ENCODE results near the gene ADGRG7.
A peak's percentile ranks its signal among the peaks of the same experiment; 100 is the strongest.

ADGRG7 gene

DNA sequence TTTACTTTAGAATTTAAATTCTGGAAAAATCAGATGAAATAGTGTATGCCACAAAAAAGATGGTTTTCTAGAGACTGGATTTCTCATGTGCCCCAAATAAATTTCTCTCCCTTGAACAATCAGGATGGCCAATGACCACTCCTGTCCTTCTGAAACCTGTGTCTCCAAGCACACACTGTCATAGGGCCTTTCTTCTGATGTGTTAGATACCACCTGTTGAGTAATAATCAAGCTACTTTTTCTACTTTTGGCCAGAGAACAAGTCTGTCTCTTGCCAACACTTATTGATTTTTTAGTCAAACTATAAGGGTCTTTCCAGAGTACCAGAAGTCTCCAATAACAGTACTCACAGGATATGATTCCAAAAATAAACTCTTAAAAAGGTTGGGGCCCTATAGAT, 83.8 kb downstream of the ADGRG7 start:
- no peaks in the 10 kb centered on the region for H3K36me3 ChIP-seq (ENCODE audit: insufficient read depth, low read length)
- H3K9ac ChIP-seq (ENCODE audit: low read length), result no peak overlapping the region
- no peaks in the 10 kb centered on the region for H3K9me3 ChIP-seq (ENCODE audit: low read length)
- peaks cover 0 to 7% of the 10 kb centered on the region in 2 donors for H3K27me3 ChIP-seq (ENCODE audit: control insufficient read depth in 1 of 2, insufficient read depth in 2 of 2, low read length in 2 of 2)
- no peak overlapping the region for H3K4me3 ChIP-seq (ENCODE audit: low read depth in 1 of 2, low read length in 2 of 2)
- H3K27ac ChIP-seq (ENCODE audit: low read depth, low read length), result no peak overlapping the region
- no peaks in the 10 kb centered on the region for H3K4me1 ChIP-seq (ENCODE audit: insufficient read depth, low read length)

DNA sequence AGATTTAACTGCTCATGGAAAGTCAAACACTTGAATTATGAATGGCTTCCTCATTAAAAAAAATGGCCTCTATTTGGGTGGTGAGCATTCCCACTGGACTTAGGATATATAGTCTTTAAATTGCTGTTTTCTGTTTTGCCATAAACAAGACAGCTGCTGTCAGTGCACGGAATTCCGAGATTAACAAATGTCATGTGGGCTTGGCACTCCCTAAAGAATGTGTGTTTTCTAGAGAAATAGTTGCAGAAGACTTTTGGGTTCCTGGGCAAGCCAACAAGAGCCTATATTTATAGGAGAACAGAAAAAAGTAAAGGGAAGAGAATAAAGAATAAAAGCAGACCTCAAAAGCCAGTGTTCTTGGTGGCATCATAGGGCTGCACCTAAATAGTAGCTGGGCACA, 86.3 kb downstream of the ADGRG7 start:
- no peaks in the 10 kb centered on the region for H3K4me1 ChIP-seq (ENCODE audit: insufficient read depth, low read length)
- no peaks in the 10 kb centered on the region for H3K9me3 ChIP-seq (ENCODE audit: low read length)
- no peak overlapping the region for H3K4me3 ChIP-seq (ENCODE audit: low read depth in 1 of 2, low read length in 2 of 2)
- no peak overlapping the region for H3K27ac ChIP-seq (ENCODE audit: low read depth, low read length)
- H3K27me3 ChIP-seq (ENCODE audit: control insufficient read depth in 1 of 2, insufficient read depth in 2 of 2, low read length in 2 of 2), result peaks cover 0 to 7% of the 10 kb centered on the region in 2 donors
- H3K9ac ChIP-seq (ENCODE audit: low read length), result no peak overlapping the region
- H3K36me3 ChIP-seq (ENCODE audit: insufficient read depth, low read length), result no peaks in the 10 kb centered on the region

GRCh38 chr3:100696161-100696560, 86.8 kb downstream of the ADGRG7 start:
- Histone ChIP-seq H3K9ac (ENCODE audit: low read length) (no peak overlapping the region), H3K36me3 (ENCODE audit: insufficient read depth, low read length) (no peaks in the 10 kb centered on the region), H3K27me3 (ENCODE audit: control insufficient read depth in 1 of 2, insufficient read depth in 2 of 2, low read length in 2 of 2) (peaks cover 0 to 7% of the 10 kb centered on the region in 2 donors), H3K4me1 (ENCODE audit: insufficient read depth, low read length) (no peaks in the 10 kb centered on the region), H3K4me3 (ENCODE audit: low read depth in 1 of 2, low read length in 2 of 2) (no peak overlapping the region), H3K9me3 (ENCODE audit: low read length) (no peaks in the 10 kb centered on the region), H3K27ac (ENCODE audit: low read depth, low read length) (no peak overlapping the region)

DNA sequence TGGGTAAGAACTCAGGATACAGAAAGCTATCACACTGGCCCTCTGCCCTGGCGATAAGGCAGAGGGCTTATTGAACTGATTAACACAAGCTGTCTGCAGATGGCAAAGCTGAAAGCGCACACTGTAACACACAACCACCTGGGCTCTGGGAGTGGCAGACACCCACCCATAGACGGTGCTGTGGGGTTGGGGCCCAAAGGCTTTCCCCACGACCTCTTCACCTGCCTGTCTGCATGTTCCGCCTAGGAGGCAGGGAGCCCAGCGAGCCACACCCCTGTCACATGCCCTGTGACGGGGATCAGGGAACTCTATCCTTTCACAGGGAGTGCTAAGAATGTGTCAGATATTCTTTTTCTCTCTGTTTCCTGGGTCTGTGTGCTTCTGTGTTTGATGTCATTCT, 87.8 kb downstream of the ADGRG7 start:
- Histone ChIP-seq H3K4me1 (ENCODE audit: insufficient read depth, low read length) (no peaks in the 10 kb centered on the region), H3K36me3 (ENCODE audit: insufficient read depth, low read length) (no peaks in the 10 kb centered on the region), H3K9ac (ENCODE audit: low read length) (no peak overlapping the region), H3K9me3 (ENCODE audit: low read length) (no peaks in the 10 kb centered on the region), H3K4me3 (ENCODE audit: low read depth in 1 of 2, low read length in 2 of 2) (no peak overlapping the region), H3K27ac (ENCODE audit: low read depth, low read length) (no peak overlapping the region), H3K27me3 (ENCODE audit: control insufficient read depth in 1 of 2, insufficient read depth in 2 of 2, low read length in 2 of 2) (peaks cover 0 to 3% of the 10 kb centered on the region in 2 donors)

DNA sequence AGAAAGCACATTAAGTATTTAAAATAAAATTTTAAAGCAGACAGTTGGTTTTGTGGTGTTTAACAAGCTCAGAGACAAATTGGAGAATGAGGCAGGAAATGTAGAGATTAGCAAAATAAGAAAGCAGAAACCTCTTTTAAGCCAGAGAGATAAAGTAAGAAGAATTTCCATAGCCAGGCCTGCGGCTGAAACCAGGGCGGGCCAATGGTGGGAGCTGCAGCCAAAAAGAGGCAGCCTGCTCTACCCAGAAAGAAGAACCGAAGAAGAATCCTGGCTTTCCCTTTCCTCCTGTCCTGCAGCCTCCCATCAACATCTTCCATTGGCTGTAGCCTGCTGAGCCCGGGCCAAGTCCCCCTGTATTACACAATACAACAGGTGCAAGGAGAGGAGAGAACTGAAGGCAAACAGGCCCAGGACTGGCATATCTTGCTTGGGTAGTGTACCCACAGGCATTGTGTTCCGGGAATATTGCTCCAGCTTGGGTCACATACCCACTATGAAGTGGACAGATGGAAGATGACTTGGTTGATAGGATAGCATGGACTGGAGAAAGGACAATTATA, 88.4 kb downstream of the ADGRG7 start:
- H3K4me1 ChIP-seq (ENCODE audit: insufficient read depth, low read length), result no peaks in the 10 kb centered on the region
- no peaks in the 10 kb centered on the region for H3K27me3 ChIP-seq (ENCODE audit: control insufficient read depth in 1 of 2, insufficient read depth in 2 of 2, low read length in 2 of 2)
- H3K4me3 ChIP-seq (ENCODE audit: low read depth in 1 of 2, low read length in 2 of 2), result no peak overlapping the region
- no peak overlapping the region for H3K27ac ChIP-seq (ENCODE audit: low read depth, low read length)
- no peaks in the 10 kb centered on the region for H3K9me3 ChIP-seq (ENCODE audit: low read length)
- no peak overlapping the region for H3K9ac ChIP-seq (ENCODE audit: low read length)
- H3K36me3 ChIP-seq (ENCODE audit: insufficient read depth, low read length), result no peaks in the 10 kb centered on the region

DNA sequence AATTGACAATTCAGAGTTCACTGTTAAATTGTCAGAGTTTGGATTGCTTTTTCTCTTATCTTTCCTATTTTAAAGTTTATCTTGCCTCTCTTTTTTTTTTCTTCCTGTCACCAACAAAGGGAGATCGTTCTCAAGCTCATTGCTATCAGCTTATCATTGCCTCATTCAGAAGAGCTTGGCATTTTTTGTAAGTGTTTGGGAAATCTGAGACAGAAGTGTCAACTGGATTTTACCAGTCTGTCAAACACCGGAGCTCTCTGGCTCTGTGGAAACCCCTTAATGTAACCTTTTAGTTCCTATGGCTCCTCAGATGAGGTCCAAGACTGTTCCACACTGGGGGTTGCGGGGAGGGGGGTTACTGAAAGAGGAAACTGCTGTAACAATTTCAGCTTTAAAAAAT, 89.3 kb downstream of the ADGRG7 start:
- no peak overlapping the region for H3K4me3 ChIP-seq (ENCODE audit: low read depth in 1 of 2, low read length in 2 of 2)
- no peak overlapping the region for H3K27ac ChIP-seq (ENCODE audit: low read depth, low read length)
- no peaks in the 10 kb centered on the region for H3K27me3 ChIP-seq (ENCODE audit: control insufficient read depth in 1 of 2, insufficient read depth in 2 of 2, low read length in 2 of 2)
- no peaks in the 10 kb centered on the region for H3K4me1 ChIP-seq (ENCODE audit: insufficient read depth, low read length)
- H3K9ac ChIP-seq (ENCODE audit: low read length), result no peak overlapping the region
- no peaks in the 10 kb centered on the region for H3K36me3 ChIP-seq (ENCODE audit: insufficient read depth, low read length)
- no peaks in the 10 kb centered on the region for H3K9me3 ChIP-seq (ENCODE audit: low read length)

DNA sequence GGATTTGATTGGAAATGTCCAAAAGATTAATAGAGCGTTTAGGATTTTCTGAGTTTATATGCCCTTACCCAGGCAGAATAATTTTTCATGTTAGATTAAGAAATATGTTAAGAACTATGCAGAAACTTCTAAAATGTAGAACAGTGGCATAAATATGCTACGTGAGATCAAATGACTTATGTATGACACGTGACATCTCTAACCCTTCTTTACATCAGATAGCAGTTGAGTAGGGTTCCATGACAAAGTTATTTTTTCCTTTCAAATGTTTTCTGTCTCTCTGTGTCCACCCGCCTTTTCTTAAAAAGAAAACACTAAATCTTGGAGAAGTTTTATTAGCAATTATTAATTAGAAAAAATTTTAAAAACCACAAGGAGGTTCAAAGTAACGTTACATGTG, 91.3 kb downstream of the ADGRG7 start:
- Histone ChIP-seq H3K27me3 (ENCODE audit: control insufficient read depth in 1 of 2, insufficient read depth in 2 of 2, low read length in 2 of 2) (no peaks in the 10 kb centered on the region), H3K27ac (ENCODE audit: low read depth, low read length) (no peak overlapping the region), H3K4me1 (ENCODE audit: insufficient read depth, low read length) (no peaks in the 10 kb centered on the region), H3K36me3 (ENCODE audit: insufficient read depth, low read length) (no peaks in the 10 kb centered on the region), H3K9ac (ENCODE audit: low read length) (no peak overlapping the region), H3K4me3 (ENCODE audit: low read depth in 1 of 2, low read length in 2 of 2) (no peak overlapping the region), H3K9me3 (ENCODE audit: low read length) (no peaks in the 10 kb centered on the region)

GRCh38 chr3:100702082-100702979, 92.9 kb downstream of the ADGRG7 start:
- H3K27ac ChIP-seq (ENCODE audit: low read depth, low read length), result no peak overlapping the region
- H3K9ac ChIP-seq (ENCODE audit: low read length), result no peak overlapping the region
- no peaks in the 10 kb centered on the region for H3K4me1 ChIP-seq (ENCODE audit: insufficient read depth, low read length)
- H3K27me3 ChIP-seq (ENCODE audit: control insufficient read depth in 1 of 2, insufficient read depth in 2 of 2, low read length in 2 of 2), result no peaks in the 10 kb centered on the region
- H3K9me3 ChIP-seq (ENCODE audit: low read length), result no peaks in the 10 kb centered on the region
- H3K36me3 ChIP-seq (ENCODE audit: insufficient read depth, low read length), result no peaks in the 10 kb centered on the region
- no peak overlapping the region for H3K4me3 ChIP-seq (ENCODE audit: low read depth in 1 of 2, low read length in 2 of 2)

- no peak overlapping the region for H3K4me3 ChIP-seq (ENCODE audit: low read depth in 1 of 2, low read length in 2 of 2)
- no peak overlapping the region for H3K9ac ChIP-seq (ENCODE audit: low read length)
- no peak overlapping the region for H3K27ac ChIP-seq (ENCODE audit: low read depth, low read length)
- no peaks in the 10 kb centered on the region for H3K36me3 ChIP-seq (ENCODE audit: insufficient read depth, low read length)
- no peaks in the 10 kb centered on the region for H3K4me1 ChIP-seq (ENCODE audit: insufficient read depth, low read length)
- no peaks in the 10 kb centered on the region for H3K9me3 ChIP-seq (ENCODE audit: low read length)
- H3K27me3 ChIP-seq (ENCODE audit: control insufficient read depth in 1 of 2, insufficient read depth in 2 of 2, low read length in 2 of 2), result no peaks in the 10 kb centered on the region
Measured at GRCh38 chr3:100702980-100703345, 93.6 kb downstream of the ADGRG7 start.

- peaks cover 6% of the 10 kb centered on the region for H3K4me1 ChIP-seq (ENCODE audit: insufficient read depth, low read length)
- no peaks in the 10 kb centered on the region for H3K36me3 ChIP-seq (ENCODE audit: insufficient read depth, low read length)
- H3K9me3 ChIP-seq (ENCODE audit: low read length), result no peaks in the 10 kb centered on the region
- H3K27me3 ChIP-seq (ENCODE audit: control insufficient read depth in 1 of 2, insufficient read depth in 2 of 2, low read length in 2 of 2), result no peaks in the 10 kb centered on the region
- H3K27ac ChIP-seq (ENCODE audit: low read depth, low read length), result no peak overlapping the region
- H3K4me3 ChIP-seq (ENCODE audit: low read depth in 1 of 2, low read length in 2 of 2), result no peak overlapping the region
- no peak overlapping the region for H3K9ac ChIP-seq (ENCODE audit: low read length)
Measured at GRCh38 chr3:100703865-100704264, 94.5 kb downstream of the ADGRG7 start.

GRCh38 chr3:100706365-100706764, 97.0 kb downstream of the ADGRG7 start:
- Histone ChIP-seq H3K27ac (ENCODE audit: low read depth, low read length) (no peak overlapping the region), H3K27me3 (ENCODE audit: control insufficient read depth in 1 of 2, insufficient read depth in 2 of 2, low read length in 2 of 2) (no peaks in the 10 kb centered on the region), H3K36me3 (ENCODE audit: insufficient read depth, low read length) (no peaks in the 10 kb centered on the region), H3K9me3 (ENCODE audit: low read length) (no peaks in the 10 kb centered on the region), H3K9ac (ENCODE audit: low read length) (no peak overlapping the region), H3K4me1 (ENCODE audit: insufficient read depth, low read length) (peaks cover 20% of the 10 kb centered on the region), H3K4me3 (ENCODE audit: low read depth in 1 of 2, low read length in 2 of 2) (no peak overlapping the region)

- H3K27me3 ChIP-seq (ENCODE audit: control insufficient read depth in 1 of 2, insufficient read depth in 2 of 2, low read length in 2 of 2), result no peaks in the 10 kb centered on the region
- peak overlapping the region; percentile 59 for H3K9ac ChIP-seq (ENCODE audit: low read length)
- H3K4me3 ChIP-seq (ENCODE audit: low read depth in 1 of 2, low read length in 2 of 2), result peak overlapping the region; percentile 45 to 85
- H3K27ac ChIP-seq (ENCODE audit: low read depth, low read length), result peak overlapping the region; percentile 74
- H3K9me3 ChIP-seq (ENCODE audit: low read length), result no peaks in the 10 kb centered on the region
- H3K36me3 ChIP-seq (ENCODE audit: insufficient read depth, low read length), result no peaks in the 10 kb centered on the region
- H3K4me1 ChIP-seq (ENCODE audit: insufficient read depth, low read length), result peaks cover 35% of the 10 kb centered on the region
Measured at GRCh38 chr3:100708644-100708988, 99.2 kb downstream of the ADGRG7 start.

Measured in muscle layer of colon (tissue), 2 donors.